Fibroblast of skin of left biceps (primary cell): Measurements from ENCODE around the gene ACAP1.
A peak's percentile ranks its signal among the peaks of the same experiment; 100 is the strongest.
"Not testable (repeated sequence)": the region's sequence is repeated elsewhere in the genome, so short reads cannot be mapped to it uniquely, and the experiment has no call there.

Experiments used
- DNase-seq, 2 experiments: peaks; one replicate each; pipeline ENCODE4 v3.0.0-alpha.2; 2013; ENCODE audit warnings: low read depth in 2 of 2

The ACAP1 gene

GRCh38 chr17:7329374-7329996, 6.8 kb upstream of the ACAP1 start:
- peak; percentile 98 for DNase-seq

GRCh38 chr17:7329997-7330637, 6.2 kb upstream of the ACAP1 start:
- peak in 1 of 2 experiments; percentile 45 for DNase-seq

GRCh38 chr17:7330638-7331015, 5.7 kb upstream of the ACAP1 start:
- no peak for DNase-seq

GRCh38 chr17:7332111-7332510, 4.2 kb upstream of the ACAP1 start:
- DNase-seq, result no peak

- DNase-seq, result not testable (repeated sequence)
These were observed 3.7 kb upstream of the ACAP1 start for GRCh38 chr17:7332600-7333069.

GRCh38 chr17:7334938-7335538, 1.3 kb upstream of the ACAP1 start:
- DNase-seq, result no peak

- not testable (repeated sequence) for DNase-seq
These were observed 564 bp upstream of the ACAP1 start for GRCh38 chr17:7335765-7336164.

GRCh38 chr17:7337600-7337999, 1.3 kb downstream of the ACAP1 start:
- not testable (repeated sequence) for DNase-seq

GRCh38 chr17:7340179-7340578, 3.9 kb downstream of the ACAP1 start:
- DNase-seq, result no peak

GRCh38 chr17:7341842-7342241, 5.5 kb downstream of the ACAP1 start:
- no peak for DNase-seq

- no peak for DNase-seq
These were observed 6.9 kb downstream of the ACAP1 start for GRCh38 chr17:7343250-7343649.

- no peak for DNase-seq
These were observed 10.7 kb downstream of the ACAP1 start for GRCh38 chr17:7346761-7347614.

- no peak for DNase-seq
These were observed 11.5 kb downstream of the ACAP1 start for GRCh38 chr17:7347630-7348477.

GRCh38 chr17:7348478-7349242, 12.3 kb downstream of the ACAP1 start:
- no peak for DNase-seq

- DNase-seq, result peak; percentile 84 to 89
These were observed 15.6 kb downstream of the ACAP1 start, which contains the start of gene KCTD11 for GRCh38 chr17:7351665-7352502. KCTD11 (plus strand) TSS chr17:7352162.

GRCh38 chr17:7352503-7352889, 16.2 kb downstream of the ACAP1 start:
- no peak for DNase-seq

- no peak for DNase-seq
These were observed 16.7 kb downstream of the ACAP1 start for GRCh38 chr17:7352910-7353635.

- no peak for DNase-seq
These were observed 18.0 kb downstream of the ACAP1 start for GRCh38 chr17:7354262-7354843.
